Uterus (tissue), 4 donors: ENCODE data around the gene RNASEL. TPM values are rescaled to one million over a fixed set of nuclear protein-coding genes. Genes with fewer than 3 reads are reported as not detected.

ENCODE experiments used
- DNase-seq, 2 donors: peaks; one replicate each; pipeline ENCODE4 v3.0.0-alpha.2; 2019 to 2020
- H3K27ac ChIP-seq, 2 donors: fragments of 200-600 bp; sonication (generic); 1 replicate in 1 of 2; 2 replicates in 1 of 2; pipeline ENCODE4 v1.5.1; 2016 to 2018
- H3K27me3 ChIP-seq, 2 donors: fragments of 200-600 bp; sonication (generic); one replicate each; pipeline ENCODE4 v1.5.1; 2018 to 2019; ENCODE audit warnings: control low read depth in 1 of 2
- H3K36me3 ChIP-seq, 2 donors: fragments of 200-600 bp; sonication (generic); one replicate each; pipeline ENCODE4 v1.5.1; 2019; ENCODE audit warnings: control low read depth in 1 of 2
- H3K4me1 ChIP-seq, 2 donors: fragments of 200-600 bp; sonication (generic); one replicate each; pipeline ENCODE4 v1.5.1; 2018 to 2019; ENCODE audit warnings: control low read depth in 1 of 2
- H3K4me3 ChIP-seq, 2 donors: fragments of 200-600 bp; sonication (generic); 1 replicate in 1 of 2; 2 replicates in 1 of 2; pipeline ENCODE4 v1.5.1; 2018 to 2019; ENCODE audit warnings: mild to moderate bottlenecking in 1 of 2
- H3K9me3 ChIP-seq, 2 donors: fragments of 200-600 bp; sonication (generic); one replicate each; pipeline ENCODE4 v1.5.1; 2019; ENCODE audit warnings: control low read depth in 1 of 2
- POLR2A ChIP-seq, 2 donors: fragments of 450-650 bp; IDR thresholded peaks; one replicate each; pipeline ENCODE4 v1.6.1; 2016; ENCODE audit warnings: antibody characterized with exemption in 2 of 2, mild to moderate bottlenecking in 1 of 2, moderate library complexity in 1 of 2
- intact Hi-C: fragments of 100-400 bp; cut with DNase I; formaldehyde crosslinking; loops from one replicate; pipeline ENCODE4 v1.15.1; 2023; ENCODE audit warnings: low total_unique reads
- total RNA-seq, 4 donors: library from RNA; depleted of rRNA in 3 of 4; stranded (reverse); fragments of >200 nt in 3 of 4; gene quantifications; one replicate each; pipeline versions ENCODE4 v1.1.0 to v1.2.4, GENCODE V29; 2014 to 2023
- TF ChIP-seq, protein P1 (sequence below), 4 experiments: fragments of 200-600 bp in 2 of 4; fragments of 450-650 bp in 2 of 4; sonication (generic) in 2 of 4; IDR thresholded peaks; one replicate each; pipeline ENCODE4 v1.5.1; 2016 to 2019; ENCODE audit warnings: antibody characterized with exemption in 4 of 4, mild to moderate bottlenecking in 2 of 4, moderate library complexity in 1 of 4
- donor health status: DM: yes; HTN: yes; CAD: no.

RNASEL gene
- total RNA-seq, 4 donors from 2014 or later, result 4.1 to 13.4 (median 6.9) TPM

DNA sequence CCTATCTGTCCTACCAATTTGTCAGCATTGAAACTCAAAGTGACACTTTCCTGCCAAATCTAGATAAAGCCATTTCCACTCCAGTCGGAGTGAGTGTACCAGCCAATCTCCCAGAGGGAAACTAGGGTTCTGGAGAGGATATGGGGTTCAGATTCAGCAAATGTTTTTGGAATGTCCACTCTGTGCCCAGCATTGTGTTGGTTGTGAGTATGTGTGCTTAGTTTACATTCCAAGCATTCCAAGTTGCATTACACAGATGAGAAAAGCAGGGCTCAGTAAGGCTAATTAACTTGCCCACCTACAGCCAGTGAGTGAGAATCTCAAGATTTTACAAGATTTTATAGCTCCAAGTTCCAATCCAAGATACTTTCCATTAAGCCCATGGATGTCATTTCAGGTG lies 41.5 kb upstream of the RNASEL start:
- no peaks in the 10 kb centered on the region for H3K9me3 ChIP-seq
- intact Hi-C loops, result no loop called here
- no peaks in the 10 kb centered on the region for H3K27me3 ChIP-seq
- no peaks in the 10 kb centered on the region for H3K36me3 ChIP-seq
- no peaks in the 10 kb centered on the region for H3K4me1 ChIP-seq
- TF ChIP-seq POLR2A (IDR thresholded peaks at IDR 0.05), result no peak
- TF ChIP-seq, protein P1, sequence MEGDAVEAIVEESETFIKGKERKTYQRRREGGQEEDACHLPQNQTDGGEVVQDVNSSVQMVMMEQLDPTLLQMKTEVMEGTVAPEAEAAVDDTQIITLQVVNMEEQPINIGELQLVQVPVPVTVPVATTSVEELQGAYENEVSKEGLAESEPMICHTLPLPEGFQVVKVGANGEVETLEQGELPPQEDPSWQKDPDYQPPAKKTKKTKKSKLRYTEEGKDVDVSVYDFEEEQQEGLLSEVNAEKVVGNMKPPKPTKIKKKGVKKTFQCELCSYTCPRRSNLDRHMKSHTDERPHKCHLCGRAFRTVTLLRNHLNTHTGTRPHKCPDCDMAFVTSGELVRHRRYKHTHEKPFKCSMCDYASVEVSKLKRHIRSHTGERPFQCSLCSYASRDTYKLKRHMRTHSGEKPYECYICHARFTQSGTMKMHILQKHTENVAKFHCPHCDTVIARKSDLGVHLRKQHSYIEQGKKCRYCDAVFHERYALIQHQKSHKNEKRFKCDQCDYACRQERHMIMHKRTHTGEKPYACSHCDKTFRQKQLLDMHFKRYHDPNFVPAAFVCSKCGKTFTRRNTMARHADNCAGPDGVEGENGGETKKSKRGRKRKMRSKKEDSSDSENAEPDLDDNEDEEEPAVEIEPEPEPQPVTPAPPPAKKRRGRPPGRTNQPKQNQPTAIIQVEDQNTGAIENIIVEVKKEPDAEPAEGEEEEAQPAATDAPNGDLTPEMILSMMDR (IDR thresholded peaks at IDR 0.05), result no peak
- H3K4me3 ChIP-seq, result no peak overlapping the region
- no peak overlapping the region for H3K27ac ChIP-seq
- no peak for DNase-seq

DNA sequence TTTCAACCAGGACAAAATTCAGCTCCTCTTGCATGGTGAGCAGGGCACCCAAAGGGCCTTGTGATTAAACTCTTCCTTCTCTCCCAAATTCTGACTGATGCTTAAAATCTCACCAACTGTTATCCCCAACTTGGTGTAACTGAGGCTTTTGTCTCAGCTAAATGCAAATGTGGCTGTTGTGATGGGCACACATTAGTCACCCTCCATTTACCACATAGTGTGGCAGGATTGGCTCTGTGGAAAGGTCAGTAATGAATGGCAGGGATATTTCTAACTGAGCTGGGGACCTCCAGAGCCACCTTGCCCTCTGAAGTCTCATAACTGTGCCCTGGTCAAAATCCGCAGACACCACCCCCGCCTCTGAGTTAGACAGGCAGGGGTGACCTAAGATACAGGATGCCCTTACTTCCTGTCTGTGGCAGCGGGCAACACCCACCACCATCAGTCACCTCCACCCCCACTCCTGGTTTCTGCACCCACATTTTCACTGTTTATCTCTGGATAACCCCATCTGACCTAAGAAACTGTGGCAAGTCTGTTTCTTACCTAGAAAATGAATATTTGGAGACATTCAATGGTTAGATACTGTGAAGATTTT lies 40.5 kb upstream of the RNASEL start:
- H3K27me3 ChIP-seq, result no peaks in the 10 kb centered on the region
- intact Hi-C loops, result no loop called here
- DNase-seq, result no peak
- no peaks in the 10 kb centered on the region for H3K9me3 ChIP-seq
- H3K36me3 ChIP-seq, result no peaks in the 10 kb centered on the region
- no peaks in the 10 kb centered on the region for H3K4me1 ChIP-seq
- TF ChIP-seq, protein P1 (IDR thresholded peaks at IDR 0.05), result no peak
- no peak for TF ChIP-seq POLR2A (IDR thresholded peaks at IDR 0.05)
- H3K27ac ChIP-seq, result no peak overlapping the region
- no peak overlapping the region for H3K4me3 ChIP-seq

DNA sequence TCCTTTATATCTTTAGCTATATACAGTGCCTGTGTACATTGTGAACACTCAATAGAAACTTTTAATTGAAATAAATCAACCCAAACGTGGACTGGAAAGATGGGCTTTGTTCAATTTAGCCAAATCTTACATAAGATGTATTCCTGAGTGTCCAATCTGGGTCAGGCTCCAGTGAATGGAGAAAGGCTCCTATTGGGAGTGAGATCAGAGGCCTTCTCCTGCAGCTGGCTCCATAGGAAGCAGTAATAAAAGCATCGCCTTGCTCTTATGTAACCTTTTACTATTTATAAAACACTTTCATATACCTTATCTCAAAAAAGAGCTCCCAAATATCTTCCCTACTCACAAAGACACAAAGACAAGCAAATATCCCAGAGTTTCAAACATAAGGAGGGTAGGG lies 40.0 kb upstream of the RNASEL start:
- no peak for DNase-seq
- Histone ChIP-seq H3K9me3 (no peaks in the 10 kb centered on the region), H3K36me3 (no peaks in the 10 kb centered on the region), H3K4me1 (no peaks in the 10 kb centered on the region), H3K27ac (no peak overlapping the region), H3K27me3 (no peaks in the 10 kb centered on the region), H3K4me3 (no peak overlapping the region)
- intact Hi-C loops, result no loop called here
- TF ChIP-seq, protein P1 (IDR thresholded peaks at IDR 0.05), result no peak
- no peak for TF ChIP-seq POLR2A (IDR thresholded peaks at IDR 0.05)

DNA sequence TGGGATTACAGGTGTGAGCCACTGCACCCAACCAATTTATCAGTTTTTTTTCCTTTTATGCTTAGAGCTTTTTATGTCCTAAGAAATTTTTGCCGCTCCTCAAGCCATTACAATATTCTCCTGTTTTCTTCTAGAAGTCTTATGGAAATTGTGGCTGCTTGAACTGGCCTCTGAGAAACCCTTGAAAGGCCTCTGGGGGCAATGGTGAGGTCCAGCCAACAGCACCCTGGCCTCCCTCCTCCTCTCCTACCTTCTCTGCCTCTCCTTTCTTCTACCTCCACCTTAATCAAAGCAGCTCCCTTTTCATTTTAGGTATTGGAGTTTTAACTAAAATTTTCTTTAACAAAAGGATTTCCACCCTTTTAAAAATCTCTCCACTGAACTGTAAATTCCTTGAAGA lies 39.6 kb upstream of the RNASEL start:
- intact Hi-C loops, result no loop called here
- Histone ChIP-seq H3K4me1 (no peaks in the 10 kb centered on the region), H3K36me3 (no peaks in the 10 kb centered on the region), H3K27ac (no peak overlapping the region), H3K9me3 (no peaks in the 10 kb centered on the region), H3K27me3 (no peaks in the 10 kb centered on the region), H3K4me3 (no peak overlapping the region)
- DNase-seq, result no peak
- TF ChIP-seq, protein P1 (IDR thresholded peaks at IDR 0.05), result no peak
- no peak for TF ChIP-seq POLR2A (IDR thresholded peaks at IDR 0.05)

DNA sequence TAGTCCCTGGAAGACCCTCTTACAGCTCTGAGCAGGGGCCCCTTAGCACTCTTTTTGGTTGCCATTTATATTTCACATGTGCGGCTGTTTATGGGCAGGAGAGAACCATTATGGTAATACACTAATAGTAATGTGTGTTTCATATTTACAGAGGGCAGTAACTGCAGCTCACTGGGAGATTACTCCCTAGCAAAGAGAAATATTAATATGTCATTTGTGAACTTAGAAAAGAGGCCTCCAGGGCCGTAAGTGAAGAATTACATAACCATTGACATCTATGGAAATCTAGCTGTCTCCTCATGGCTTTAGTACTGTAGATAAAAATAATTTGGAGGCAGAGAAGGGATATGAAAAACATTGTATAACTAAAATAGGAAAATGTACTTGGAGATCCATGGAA lies 38.6 kb upstream of the RNASEL start:
- Histone ChIP-seq H3K9me3 (no peaks in the 10 kb centered on the region), H3K4me1 (no peaks in the 10 kb centered on the region), H3K4me3 (no peak overlapping the region), H3K27me3 (no peaks in the 10 kb centered on the region), H3K27ac (no peak overlapping the region), H3K36me3 (no peaks in the 10 kb centered on the region)
- TF ChIP-seq, protein P1 (IDR thresholded peaks at IDR 0.05), result no peak
- no peak for DNase-seq
- intact Hi-C loops, result no loop called here
